B cell (primary cell): Measurements from ENCODE around the gene CD247. TPM values are rescaled to one million over a fixed set of nuclear protein-coding genes. Genes with fewer than 3 reads are reported as not detected.

Experiments used
- ATAC-seq: fragments of 200-7000 bp; cut with Tn5 transposase; one replicate; pipeline ENCODE4 v1.10.0; 2021; ENCODE audit warnings: low read depth, mild to moderate bottlenecking, moderate number of reproducible peaks, moderate library complexity
- CTCF ChIA-PET: fragments of 350-600 bp; sonication (Branson Sonifier 250); formaldehyde crosslinking; loops from one replicate; lab custom pipeline; 2021; ENCODE audit warnings: antibody characterized with exemption, inconsistent platforms; lab: Charles Lee
- POLR2A ChIA-PET: fragments of 350-600 bp; sonication (Branson Sonifier 250); formaldehyde crosslinking; loops from one replicate; lab custom pipeline; 2021; ENCODE audit warnings: antibody characterized with exemption; lab: Charles Lee
- DNase-seq: peaks from one replicate; pipeline ENCODE4 v3.0.0; 2013
- H2AFZ ChIP-seq: 2 replicates; pipeline ENCODE4 v1.6.1; 2012; ENCODE audit warnings: mild to moderate bottlenecking, low read depth, low read length; ENCODE audit not compliant: insufficient read depth, poor library complexity, severe bottlenecking
- H3K27ac ChIP-seq, 2 donors: 1 replicate in 1 of 2; 2 replicates in 1 of 2; pipeline ENCODE4 v1.5.1; 2012 to 2013; ENCODE audit warnings: low read length in 2 of 2, mild to moderate bottlenecking in 2 of 2, moderate library complexity in 1 of 2
- H3K27me3 ChIP-seq, 4 experiments: fragments of 200-600 bp in 1 of 4; sonication (generic) in 1 of 4; replicated peaks in 1 of 4; 1 replicate in 2 of 4; 2 replicates in 2 of 4; pipeline versions ENCODE4 v1.6.1 to v1.7.0; 2013 to 2016; ENCODE audit warnings: low read length in 3 of 4, mild to moderate bottlenecking in 2 of 4, mixed read lengths in 1 of 4, moderate library complexity in 1 of 4; ENCODE audit not compliant: insufficient read depth in 4 of 4, control insufficient read depth in 3 of 4; ENCODE audit errors: control extremely low read depth in 1 of 4
- H3K36me3 ChIP-seq, 2 experiments: replicated peaks in 1 of 2; 1 replicate in 1 of 2; 2 replicates in 1 of 2; pipeline versions ENCODE4 v1.6.1 to v1.7.1; 2013; ENCODE audit warnings: low read length in 1 of 2; ENCODE audit not compliant: insufficient read depth in 2 of 2, control insufficient read depth in 1 of 2; ENCODE audit errors: control extremely low read depth in 1 of 2, extremely low read depth in 1 of 2
- H3K4me1 ChIP-seq, 2 donors: fragments of 200-600 bp in 1 of 2; sonication (generic) in 1 of 2; 1 replicate in 1 of 2; 2 replicates in 1 of 2; pipeline versions ENCODE4 v1.5.1 to v1.6.1; 2013 to 2017; ENCODE audit warnings: low read length in 2 of 2; ENCODE audit not compliant: control insufficient read depth in 2 of 2, insufficient read depth in 2 of 2
- H3K4me2 ChIP-seq: replicated peaks from 2 replicates; pipeline ENCODE3; 2012; ENCODE audit warnings: mild to moderate bottlenecking, low read depth, low read length; ENCODE audit not compliant: poor library complexity, severe bottlenecking
- H3K4me3 ChIP-seq, 5 experiments: fragments of 200-600 bp in 1 of 5; sonication (generic) in 1 of 5; 1 replicate in 3 of 5; 2 replicates in 2 of 5; pipeline versions ENCODE4 v1.5.1 to v1.7.0; 2011 to 2016; ENCODE audit warnings: low read length in 4 of 5, mild to moderate bottlenecking in 4 of 5, low read depth in 2 of 5, control low read depth in 1 of 5, moderate library complexity in 1 of 5; ENCODE audit not compliant: insufficient read depth in 1 of 5; ENCODE audit errors: control extremely low read depth in 1 of 5, extremely low read depth in 1 of 5
- H3K79me2 ChIP-seq: fragments of 200-600 bp; sonication (generic); one replicate; pipeline ENCODE4 v1.6.0; 2016; ENCODE audit warnings: low read length; ENCODE audit not compliant: control insufficient read depth, insufficient read depth
- H3K9ac ChIP-seq: fragments of 200-600 bp; sonication (generic); 2 replicates; pipeline ENCODE4 v1.6.1; 2017; ENCODE audit warnings: mild to moderate bottlenecking, low read length, moderate library complexity
- H3K9me3 ChIP-seq, 3 donors: one replicate each; pipeline versions ENCODE4 v1.6.1 to v1.7.1; 2013; ENCODE audit warnings: low read length in 2 of 3; ENCODE audit not compliant: control insufficient read depth in 2 of 3, insufficient read depth in 1 of 3; ENCODE audit errors: control extremely low read depth in 1 of 3
- H4K20me1 ChIP-seq: 2 replicates; pipeline ENCODE4 v1.6.0; 2012; ENCODE audit warnings: mild to moderate bottlenecking, low read length; ENCODE audit not compliant: insufficient read depth, control insufficient read depth, poor library complexity, severe bottlenecking
- H3K27ac Mint-ChIP-seq: one replicate; pipeline ENCODE4 v1.8.0; 2021; ENCODE audit warnings: mixed read lengths
- H3K27me3 Mint-ChIP-seq: one replicate; pipeline ENCODE4 v1.8.0; 2021; ENCODE audit warnings: mixed read lengths
- H3K4me1 Mint-ChIP-seq: one replicate; pipeline ENCODE4 v1.8.0; 2021; ENCODE audit warnings: mixed read lengths
- H3K4me3 Mint-ChIP-seq: one replicate; pipeline ENCODE4 v1.8.0; 2021; ENCODE audit warnings: mixed read lengths
- H3K9me3 Mint-ChIP-seq: one replicate; pipeline ENCODE4 v1.8.0; 2022; ENCODE audit warnings: mixed read lengths; ENCODE audit not compliant: insufficient read depth
- EZH2 ChIP-seq: IDR thresholded peaks from 2 replicates; pipeline ENCODE4 v1.6.1; 2012; ENCODE audit warnings: borderline replicate concordance, low read depth, mild to moderate bottlenecking, moderate library complexity, low read length; ENCODE audit not compliant: insufficient read depth, poor library complexity, severe bottlenecking
- WGBS: methylation state at CpG from one replicate; pipeline ENCODE4 v1.1.5; 2013; ENCODE audit warnings: missing lambda C conversion rate; ENCODE audit not compliant: insufficient coverage; 5-methylcytosine and 5-hydroxymethylcytosine counted together
- intact Hi-C: fragments of 100-400 bp; cut with micrococcal nuclease; formaldehyde crosslinking; loops from one replicate; pipeline ENCODE4 v1.10.0; 2022
- polyA plus RNA-seq: library from polyadenylated mRNA; depleted of rRNA; stranded (reverse); fragments of >200 nt; gene quantifications from 2 replicates; pipeline ENCODE4 v1.2.3, GENCODE V29; 2012
- total RNA-seq, 2 donors: library from RNA; stranded (reverse); fragments of 120-200 nt in 1 of 2; gene quantifications; 1 replicate in 1 of 2; 2 replicates in 1 of 2; pipeline versions ENCODE4 v1.2.3 to v1.2.4, GENCODE V29; 2013 to 2022
- TF ChIP-seq, protein P1 (sequence below): fragments of 200-600 bp; IDR thresholded peaks from one replicate; pipeline ENCODE4 v1.8.0; 2022; ENCODE audit warnings: antibody characterized with exemption, mild to moderate bottlenecking

The CD247 gene
- total and polyA plus RNA-seq, 2 donors (not counting 1 experiment from before 2014, with no cell fraction given) = 2.5 to 10.8 TPM

DNA sequence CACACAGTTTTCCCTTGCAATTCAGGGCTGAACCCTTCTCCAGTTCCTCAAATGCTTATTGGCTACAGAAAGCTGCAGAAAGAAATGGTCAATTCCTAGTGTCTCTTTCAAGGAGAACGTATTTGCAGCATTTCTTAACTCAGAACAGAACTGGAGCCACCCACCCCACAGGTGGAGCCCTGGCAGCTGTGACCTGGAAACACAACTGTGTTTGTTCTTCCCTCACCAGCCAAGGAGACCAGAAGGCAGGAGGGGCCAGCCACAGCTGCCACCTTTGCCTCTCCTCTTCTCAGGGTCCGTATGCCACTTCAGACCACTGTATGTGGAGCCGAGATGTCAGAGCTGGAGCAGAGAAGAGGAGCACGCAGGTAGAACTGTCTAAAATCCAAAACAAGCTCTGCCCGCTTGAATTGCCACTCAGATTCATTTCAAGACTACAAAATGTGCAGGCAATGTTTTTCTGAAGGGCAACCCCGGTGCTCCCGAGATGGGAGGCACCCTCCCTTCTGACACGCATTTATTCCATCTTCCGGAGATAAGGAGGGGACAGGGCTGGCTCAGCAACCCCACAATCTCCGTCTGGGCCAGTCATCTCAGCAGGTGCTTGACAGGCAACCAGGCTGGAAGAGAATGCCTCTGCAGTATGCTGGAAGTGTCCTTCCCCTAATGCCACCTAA lies 16.7 kb downstream of the CD247 start:
- no peaks in the 10 kb centered on the region for H4K20me1 ChIP-seq
- intact Hi-C loops = no loop called here
- ChIA-PET CTCF (interaction anchor here (0.7 to 4.3 kb wide), 3 partner anchors 16 to 951 kb away, joined by 3 to 25 read pairs (median 4); no protein-coding TSS in a partner anchor), POLR2A (no interaction called here)
- H3K4me2 ChIP-seq = no peak overlapping the region
- TF ChIP-seq EZH2 = no peak
- Mint-ChIP-seq H3K9me3 (no peaks in the 10 kb centered on the region), H3K4me3 (peak overlapping the region; percentile 15), H3K4me1 (peaks cover 39% of the 10 kb centered on the region), H3K27ac (no peak overlapping the region), H3K27me3 (peaks cover 71% of the 10 kb centered on the region)
- H3K4me1 ChIP-seq = peaks cover 39% of the 10 kb centered on the region in 2 donors
- no peak overlapping the region for H3K4me3 ChIP-seq
- no peaks in the 10 kb centered on the region for H3K36me3 ChIP-seq
- 78% methylated on average over 10 of the region's 10 CpGs for WGBS
- H3K27ac ChIP-seq = no peak overlapping the region
- H3K9ac ChIP-seq = no peak overlapping the region
- H3K9me3 ChIP-seq = peaks cover 0 to 5% (median 0%) of the 10 kb centered on the region in 3 donors
- peaks cover 0 to 50% (median 39%) of the 10 kb centered on the region in 4 experiments for H3K27me3 ChIP-seq
- no peak overlapping the region for H2AFZ ChIP-seq
- no peaks in the 10 kb centered on the region for H3K79me2 ChIP-seq
- no peak for ATAC-seq
- DNase-seq = no peak

DNA sequence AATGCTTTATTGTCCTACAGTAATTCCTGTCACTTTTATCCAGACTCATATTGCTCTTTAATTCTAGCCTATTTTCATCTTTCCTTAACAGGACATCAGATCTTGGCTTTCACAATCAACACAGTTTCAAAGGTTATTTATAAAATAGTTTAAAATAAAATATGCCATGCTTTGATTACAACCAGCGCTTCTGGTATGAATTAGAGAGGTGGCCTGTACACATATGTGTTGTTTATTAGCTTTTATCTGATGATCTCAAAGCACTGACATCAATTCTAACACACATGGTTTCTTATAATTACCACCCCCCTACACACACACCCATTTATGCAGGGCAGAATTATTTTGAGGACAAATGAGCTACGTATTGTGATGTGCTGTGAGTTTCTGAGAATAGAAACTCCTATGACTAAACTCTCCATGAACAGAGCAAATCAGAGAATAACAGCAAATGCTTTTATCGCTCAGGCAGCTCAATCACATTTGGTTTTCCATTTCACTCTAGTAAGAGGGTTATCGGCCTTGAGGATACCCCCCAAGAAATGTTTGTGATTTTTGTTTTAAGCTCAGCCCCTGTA lies 18.0 kb downstream of the CD247 start:
- Histone ChIP-seq H3K9me3 (peaks cover 0 to 5% (median 0%) of the 10 kb centered on the region in 3 donors), H3K4me2 (peak overlapping the region; percentile 66), H3K27ac (no peak overlapping the region), H3K9ac (no peak overlapping the region), H4K20me1 (no peaks in the 10 kb centered on the region), H2AFZ (no peak overlapping the region), H3K4me3 (peak overlapping the region in 1 of 5 experiments; percentile 34), H3K79me2 (no peaks in the 10 kb centered on the region), H3K27me3 (peaks cover 0 to 60% (median 49%) of the 10 kb centered on the region in 4 experiments), H3K4me1 (peaks cover 39% of the 10 kb centered on the region in 2 donors), H3K36me3 (no peaks in the 10 kb centered on the region)
- CTCF ChIA-PET = interaction anchor here (0.7 to 4.3 kb wide), 7 partner anchors 14 to 217 kb away, joined by 3 to 25 read pairs (median 4); no protein-coding TSS in a partner anchor
- peaks cover 76% of the 10 kb centered on the region for H3K27me3 Mint-ChIP-seq
- ATAC-seq = no peak
- no peaks in the 10 kb centered on the region for H3K9me3 Mint-ChIP-seq
- DNase-seq = no peak
- POLR2A ChIA-PET = interaction anchor here (0.6 to 1.4 kb wide), 2 partner anchors 45 to 436 kb away, joined by 3 to 10 read pairs; partner anchors contain the start of gene DCAF6
- peak overlapping the region; percentile 68 for H3K4me3 Mint-ChIP-seq
- WGBS = no CpG with 5 or more reads among the region's 4 CpGs
- peaks cover 39% of the 10 kb centered on the region for H3K4me1 Mint-ChIP-seq
- intact Hi-C loops = loop anchor here (1.0 kb wide), 1 partner anchor 280 kb away; the partner anchor contains the start of gene POU2F1
- no peak for TF ChIP-seq EZH2
- TF ChIP-seq, protein P1, sequence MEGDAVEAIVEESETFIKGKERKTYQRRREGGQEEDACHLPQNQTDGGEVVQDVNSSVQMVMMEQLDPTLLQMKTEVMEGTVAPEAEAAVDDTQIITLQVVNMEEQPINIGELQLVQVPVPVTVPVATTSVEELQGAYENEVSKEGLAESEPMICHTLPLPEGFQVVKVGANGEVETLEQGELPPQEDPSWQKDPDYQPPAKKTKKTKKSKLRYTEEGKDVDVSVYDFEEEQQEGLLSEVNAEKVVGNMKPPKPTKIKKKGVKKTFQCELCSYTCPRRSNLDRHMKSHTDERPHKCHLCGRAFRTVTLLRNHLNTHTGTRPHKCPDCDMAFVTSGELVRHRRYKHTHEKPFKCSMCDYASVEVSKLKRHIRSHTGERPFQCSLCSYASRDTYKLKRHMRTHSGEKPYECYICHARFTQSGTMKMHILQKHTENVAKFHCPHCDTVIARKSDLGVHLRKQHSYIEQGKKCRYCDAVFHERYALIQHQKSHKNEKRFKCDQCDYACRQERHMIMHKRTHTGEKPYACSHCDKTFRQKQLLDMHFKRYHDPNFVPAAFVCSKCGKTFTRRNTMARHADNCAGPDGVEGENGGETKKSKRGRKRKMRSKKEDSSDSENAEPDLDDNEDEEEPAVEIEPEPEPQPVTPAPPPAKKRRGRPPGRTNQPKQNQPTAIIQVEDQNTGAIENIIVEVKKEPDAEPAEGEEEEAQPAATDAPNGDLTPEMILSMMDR = no peak
- H3K27ac Mint-ChIP-seq = no peak overlapping the region
